K562 (cell line): ENCODE results near the gene SALL2. TPM values are rescaled to one million over a fixed set of nuclear protein-coding genes. Genes with fewer than 3 reads are reported as not detected.

Experiments used
- ATAC-seq: fragments of 200-7000 bp; cut with Tn5 transposase; 3 replicates; pipeline ENCODE4 v1.9.1; 2020; ENCODE audit warnings: moderate library complexity
- BruUV-seq: library from RNA; stranded (reverse); fragments of 400-500 nt; replicated peaks from 2 replicates; lab custom pipeline; 2021; lab: Mats Ljungman, UMichigan
- CTCF ChIA-PET: fragments of 300-600 bp; formaldehyde crosslinking; extraction: SDS; loops from one replicate; lab custom pipeline; 2021; ENCODE audit warnings: low intra/inter-chr PET ratio; lab: Yijun Ruan, JAX
- POLR2A ChIA-PET: fragments of 300-600, 350-650 bp; sonication (Branson Sonifier 250); formaldehyde crosslinking; extraction: SDS; loops from one replicate; lab custom pipeline; 2021; ENCODE audit warnings: antibody characterized with exemption, inconsistent platforms; lab: Yijun Ruan, JAX
- DNase-seq, 4 experiments: peaks; one replicate each; pipeline versions ENCODE4 v3.0.0 to v3.0.0-alpha.2; 2011 to 2018; ENCODE audit warnings: low spot score in 3 of 4, mixed read lengths in 3 of 4; ENCODE audit errors: extremely low read depth in 1 of 4
- FAIRE-seq: peaks from 2 replicates; lab custom pipeline; 2011; peaks lifted over from hg19 to GRCh38; lab: Jason Lieb, UNC
- H2AFZ ChIP-seq: 2 replicates; pipeline ENCODE4 v1.6.0; 2011; ENCODE audit warnings: low read depth, low read length, control low read depth, inconsistent platforms
- H3K27ac ChIP-seq: fragments of 200-600 bp; 3 replicates; pipeline ENCODE4 v1.8.0; 2011; ENCODE audit warnings: low read depth, mild to moderate bottlenecking, control low read depth, inconsistent platforms, low read length, moderate library complexity, mixed read lengths; ENCODE audit errors: extremely low read depth
- H3K27me3 ChIP-seq, 2 experiments: fragments of 300-600 bp in 1 of 2; 2 replicates in 1 of 2; 3 replicates in 1 of 2; pipeline versions ENCODE4 v1.6.0 to v1.8.0; 2011; ENCODE audit warnings: inconsistent platforms in 2 of 2, low read length in 2 of 2, mild to moderate bottlenecking in 1 of 2, mixed read lengths in 1 of 2, moderate library complexity in 1 of 2; ENCODE audit not compliant: control insufficient read depth in 2 of 2, insufficient read depth in 2 of 2
- H3K36me3 ChIP-seq: fragments of 300-600 bp; 3 replicates; pipeline ENCODE4 v1.8.0; 2011; ENCODE audit warnings: mild to moderate bottlenecking, low read length, inconsistent platforms; ENCODE audit not compliant: control insufficient read depth, insufficient read depth
- H3K4me1 ChIP-seq, 2 experiments: fragments of 200-600 bp in 1 of 2; replicated peaks in 1 of 2; 2 replicates in 1 of 2; 3 replicates in 1 of 2; pipeline versions ENCODE4 v1.5.1 to v1.8.0; 2011; ENCODE audit warnings: inconsistent platforms in 2 of 2, low read length in 2 of 2, mild to moderate bottlenecking in 1 of 2, mixed read lengths in 1 of 2, moderate library complexity in 1 of 2; ENCODE audit not compliant: control insufficient read depth in 2 of 2, insufficient read depth in 2 of 2
- H3K4me2 ChIP-seq: 2 replicates; pipeline ENCODE4 v1.6.1; 2011; ENCODE audit warnings: low read length, control low read depth, inconsistent platforms, mixed read lengths; ENCODE audit not compliant: insufficient read depth
- H3K4me3 ChIP-seq: fragments of 200-600 bp; sonication (generic), shearing (Covaris generic); 2 replicates; pipeline ENCODE4 v1.5.1; 2016; ENCODE audit warnings: control low read depth, inconsistent platforms
- H3K79me2 ChIP-seq: fragments of 200-600 bp; 3 replicates; pipeline ENCODE4 v1.8.0; 2011; ENCODE audit warnings: low read length, inconsistent platforms; ENCODE audit not compliant: control insufficient read depth, insufficient read depth
- H3K9ac ChIP-seq, 2 experiments: 2 replicates each; pipeline versions ENCODE4 v1.6.0 to v1.6.1; 2011; ENCODE audit warnings: low read depth in 2 of 2, low read length in 2 of 2, control low read depth in 1 of 2, inconsistent platforms in 1 of 2, mild to moderate bottlenecking in 1 of 2, mixed read lengths in 1 of 2; ENCODE audit not compliant: insufficient read depth in 1 of 2
- H3K9me1 ChIP-seq: one replicate; pipeline ENCODE4 v1.6.0; 2011; ENCODE audit warnings: inconsistent platforms, mild to moderate bottlenecking, low read length, moderate library complexity; ENCODE audit not compliant: control insufficient read depth, insufficient read depth
- H3K9me3 ChIP-seq: replicated peaks from 2 replicates; pipeline ENCODE4 v1.5.1; 2011; ENCODE audit warnings: low read depth, low read length, inconsistent platforms; ENCODE audit not compliant: control insufficient read depth, insufficient read depth
- H4K20me1 ChIP-seq: replicated peaks from 2 replicates; pipeline ENCODE4 v1.6.1; 2011; ENCODE audit warnings: low read length, inconsistent platforms, mixed read lengths; ENCODE audit not compliant: control insufficient read depth, insufficient read depth
- ARHGAP35 ChIP-seq: fragments of 450-650 bp; IDR thresholded peaks from 2 replicates; pipeline ENCODE4 v1.6.1; 2018; ENCODE audit not compliant: partially characterized antibody
- ATF3 ChIP-seq, 2 experiments: fragments of 450-650 bp in 1 of 2; sonication (generic) in 1 of 2; formaldehyde crosslinking in 1 of 2; IDR thresholded peaks in 1 of 2; conservative IDR thresholded peaks in 1 of 2; 2 replicates each; pipeline versions ENCODE4 v1.6.1 to v1.8.1; 2016 to 2023; ENCODE audit warnings: mild to moderate bottlenecking in 2 of 2, moderate library complexity in 2 of 2, inconsistent platforms in 1 of 2, missing genetic modification reagents in 1 of 2
- ESRRB ChIP-seq: fragments of 250-450 bp; sonication (Bioruptor Pico); IDR thresholded peaks from 2 replicates; pipeline ENCODE4 v1.5.0; 2020; ENCODE audit warnings: mild to moderate bottlenecking, moderate library complexity, borderline replicate concordance
- GABPB1 ChIP-seq: sonication (generic); formaldehyde crosslinking; IDR thresholded peaks from 2 replicates; pipeline ENCODE4 v1.8.0; 2022; ENCODE audit warnings: mild to moderate bottlenecking, missing genetic modification reagents
- MYBL2 ChIP-seq, 2 experiments: fragments of 450-650 bp in 1 of 2; sonication (generic) in 1 of 2; formaldehyde crosslinking in 1 of 2; IDR thresholded peaks; 2 replicates each; pipeline versions ENCODE4 v1.6.1 to v1.8.1; 2017 to 2022; ENCODE audit warnings: borderline replicate concordance in 1 of 2, inconsistent platforms in 1 of 2, low read depth in 1 of 2, mild to moderate bottlenecking in 1 of 2, missing genetic modification reagents in 1 of 2, moderate library complexity in 1 of 2
- NONO ChIP-seq, 2 experiments: fragments of 200-400 bp in 1 of 2; fragments of 450-650 bp in 1 of 2; formaldehyde crosslinking in 1 of 2; IDR thresholded peaks; 2 replicates each; pipeline ENCODE4 v1.6.1; 2017; ENCODE audit warnings: low read depth in 2 of 2, mild to moderate bottlenecking in 2 of 2, moderate library complexity in 2 of 2, low read length in 1 of 2
- NR4A1 ChIP-seq, 2 experiments: fragments of 250-450 bp in 1 of 2; fragments of 450-650 bp in 1 of 2; sonication (Bioruptor Pico) in 1 of 2; IDR thresholded peaks; 2 replicates each; pipeline versions ENCODE4 v1.4.0 to v1.6.1; 2016 to 2020; ENCODE audit warnings: mild to moderate bottlenecking in 2 of 2, missing compliant biosample characterization in 1 of 2, missing genetic modification characterization in 1 of 2, moderate library complexity in 1 of 2
- PHF21A ChIP-seq: fragments of 450-650 bp; IDR thresholded peaks from 2 replicates; pipeline ENCODE4 v1.6.1; 2017; ENCODE audit warnings: low read depth, borderline replicate concordance
- PPARD ChIP-seq: fragments of 250-450 bp; sonication (Bioruptor Pico); IDR thresholded peaks from 2 replicates; pipeline ENCODE4 v1.8.0; 2022; ENCODE audit warnings: inconsistent platforms, mild to moderate bottlenecking, moderate library complexity
- SMARCB1 ChIP-seq: IDR thresholded peaks from 2 replicates; pipeline ENCODE4 v1.6.1; 2011; ENCODE audit warnings: improper control_type of control experiment, low read depth; ENCODE audit not compliant: insufficient read length
- TARDBP ChIP-seq: fragments of 450-650 bp; IDR thresholded peaks from 2 replicates; pipeline ENCODE4 v1.6.1; 2016
- XRCC3 ChIP-seq: fragments of 450-650 bp; IDR thresholded peaks from 2 replicates; pipeline ENCODE4 v1.6.1; 2017; ENCODE audit warnings: mild to moderate bottlenecking, moderate library complexity
- ZNF217 ChIP-seq: sonication (generic); formaldehyde crosslinking; IDR thresholded peaks from 2 replicates; pipeline ENCODE4 v1.8.0; 2022; ENCODE audit warnings: mild to moderate bottlenecking, missing genetic modification reagents
- ZNF354B ChIP-seq: fragments of 250-450 bp; sonication (Bioruptor Pico); IDR thresholded peaks from 2 replicates; pipeline ENCODE4 v1.4.0; 2020
- ZNF41 ChIP-seq: fragments of 250-450 bp; sonication (Bioruptor Pico); conservative IDR thresholded peaks from 2 replicates; pipeline ENCODE4 v1.4.0; 2020; ENCODE audit warnings: mild to moderate bottlenecking
- ZNF586 ChIP-seq: fragments of 450-650 bp; formaldehyde crosslinking; conservative IDR thresholded peaks from 2 replicates; pipeline ENCODE4 v1.4.0; 2020; ENCODE audit warnings: mild to moderate bottlenecking, moderate library complexity
- ZNF609 ChIP-seq: sonication (generic); formaldehyde crosslinking; IDR thresholded peaks from 2 replicates; pipeline ENCODE4 v1.8.1; 2023; ENCODE audit warnings: missing genetic modification reagents, mild to moderate bottlenecking, borderline replicate concordance
- WGBS: fragments of 100-300 bp; shearing (Covaris generic); methylation state at CpG from one replicate; pipeline ENCODE4 v1.1.6; 2016; ENCODE audit warnings: low coverage, mixed read lengths; ENCODE audit not compliant: insufficient coverage; ENCODE audit errors: missing lambda C conversion rate; 5-methylcytosine and 5-hydroxymethylcytosine counted together
- in situ Hi-C: fragments of 300-500 bp; cut with MboI; formaldehyde crosslinking; loops from 4 replicates; pipeline ENCODE4 v1.15.0; 2018; ENCODE audit warnings: inconsistent platforms, mixed read lengths
- intact Hi-C: fragments of 100-400 bp; cut with micrococcal nuclease; formaldehyde crosslinking; loops from 2 replicates; pipeline ENCODE4 v1.14.2; 2022
- polyA plus RNA-seq, 8 experiments: library from polyadenylated mRNA; depleted of rRNA in 4 of 8; stranded (reverse) in 5 of 8; unstranded in 3 of 8; fragments of >200 nt; fragmentation: Nextera tagmentation in 2 of 8; fragmentation: Illumina TruSeq in 1 of 8; extraction: Ambion mirVana in 2 of 8; extraction: Trizol in 1 of 8; gene quantifications; 2 replicates each; pipeline versions ENCODE4 v1.2.1 to v1.2.3, GENCODE V29; 2011 to 2014; ENCODE audit warnings: inconsistent platforms in 1 of 8, missing spikeins in 1 of 8
- total RNA-seq, 7 experiments: library from RNA; depleted of rRNA in 6 of 7; stranded (reverse); fragments of >200 nt in 6 of 7; fragmentation: Illumina TruSeq in 2 of 7; extraction: Trizol in 2 of 7; gene quantifications; 2 replicates each; pipeline versions ENCODE4 v1.2.1 to v1.2.3, GENCODE V29; 2011 to 2021; ENCODE audit warnings: low replicate concordance in 1 of 7

The SALL2 gene
- total and polyA plus RNA-seq, 9 of the 15 experiments (the other 6 are each of a cell fraction or from before 2014, with no cell fraction given): 6.6 to 30.4 (median 12.9) TPM

DNA sequence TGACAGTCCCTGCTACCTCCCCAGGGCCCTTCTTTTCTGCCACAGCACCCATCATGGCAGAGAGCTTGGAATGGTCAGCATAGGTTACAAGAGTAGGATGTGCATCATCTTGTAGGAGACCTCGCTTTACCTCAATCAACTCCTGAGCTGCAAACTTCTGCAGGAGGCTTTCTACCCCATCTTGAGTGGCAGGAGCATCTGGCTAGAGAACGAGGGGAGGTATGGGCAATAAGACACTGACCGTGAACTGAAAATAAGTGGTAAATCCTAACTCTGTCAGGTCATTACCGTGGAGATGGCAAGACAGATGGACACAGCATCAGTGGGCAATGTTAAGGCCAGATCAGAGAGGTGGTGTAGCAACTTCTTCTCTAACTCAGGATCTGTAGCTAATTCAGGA is 22.8 kb downstream of the SALL2 start:
- Histone ChIP-seq H3K79me2 (peaks cover 38% of the 10 kb centered on the region), H3K4me2 (no peak overlapping the region), H3K4me1 (no peaks in the 10 kb centered on the region; a peak in 1 of 5 replicates), H3K27ac (no peak overlapping the region), H3K36me3 (peaks cover 85% of the 10 kb centered on the region), H3K4me3 (no peak overlapping the region), H3K9me1 (no peaks in the 10 kb centered on the region), H4K20me1 (no peaks in the 10 kb centered on the region; the same call in 1 of the 2 replicates), H3K9me3 (no peaks in the 10 kb centered on the region), H3K27me3 (no peaks in the 10 kb centered on the region), H3K9ac (no peak overlapping the region), H2AFZ (no peak overlapping the region)
- CTCF ChIA-PET: no interaction called here
- POLR2A ChIA-PET: interaction anchor here (0.7 kb wide), 1 partner anchor 21 kb away, joined by 3 read pairs; no protein-coding TSS in a partner anchor
- in situ Hi-C loops (loop anchor here (5.0 kb wide), 1 partner anchor 54 kb away; no protein-coding TSS in a partner anchor), intact Hi-C loops (no loop called here)
- WGBS: 93% methylated on average over 2 of the region's 4 CpGs
- no peak for DNase-seq
- no TSS peak for BruUV-seq
- no peak for FAIRE-seq
- TF ChIP-seq ZNF354B (CRISPR knock-in tag) (no peak), PPARD (CRISPR knock-in tag) (no peak), GABPB1 (no peak), TARDBP (no peak), SMARCB1 (no peak), ZNF586 (CRISPR knock-in tag) (no peak), XRCC3 (no peak), ZNF609 (CRISPR knock-in tag) (no peak), ATF3 (IDR thresholded peaks at IDR 0.05) (no peak), ATF3 (CRISPR knock-in tag; conservative IDR thresholded peaks at IDR 0.05) (no peak), ESRRB (CRISPR knock-in tag) (no peak), PHF21A (no peak), ZNF217 (CRISPR knock-in tag) (no peak), MYBL2 (IDR thresholded peaks at IDR 0.05; ENCODE audit: low read depth) (no peak), MYBL2 (CRISPR knock-in tag; IDR thresholded peaks at IDR 0.05; ENCODE audit: borderline replicate concordance) (no peak), NR4A1 (CRISPR knock-in tag; IDR thresholded peaks at IDR 0.05) (no peak), NR4A1 (tag; IDR thresholded peaks at IDR 0.05) (no peak), NONO (IDR thresholded peaks at IDR 0.05; ENCODE audit: low read depth in 2 of 2, low read length in 1 of 2) (no peak), ARHGAP35 (no peak), ZNF41 (no peak)
- no peak; the same call in 2 of the 3 replicates for ATAC-seq
